Spinal cord (tissue), 10 donors: ENCODE measurements around the gene MYRIP. TPM values are rescaled to one million over a fixed set of nuclear protein-coding genes. Genes with fewer than 3 reads are reported as not detected.

Experiments
- DNase-seq, 6 donors: peaks; one replicate each; pipeline versions ENCODE4 v3.0.0 to v3.0.0-alpha.2; 2013 to 2015; ENCODE audit warnings: low spot score in 6 of 6, low read depth in 4 of 6
- H3K27ac ChIP-seq: one replicate; pipeline ENCODE4 v1.5.1; 2013; ENCODE audit warnings: low read depth, low read length, control low read depth
- H3K27me3 ChIP-seq: one replicate; pipeline ENCODE4 v1.6.1; 2013; ENCODE audit warnings: low read length; ENCODE audit not compliant: control insufficient read depth, insufficient read depth
- H3K36me3 ChIP-seq: one replicate; pipeline ENCODE4 v1.6.1; 2013; ENCODE audit warnings: low read length; ENCODE audit not compliant: control insufficient read depth, insufficient read depth
- H3K4me1 ChIP-seq: one replicate; pipeline ENCODE4 v1.6.1; 2013; ENCODE audit warnings: low read length; ENCODE audit not compliant: control insufficient read depth, insufficient read depth
- H3K4me3 ChIP-seq: one replicate; pipeline ENCODE4 v1.5.1; 2013; ENCODE audit warnings: low read depth, low read length, control low read depth
- H3K9me3 ChIP-seq: one replicate; pipeline ENCODE4 v1.6.1; 2013; ENCODE audit warnings: low read length; ENCODE audit not compliant: control insufficient read depth, insufficient read depth
- WGBS: methylation state at CpG from one replicate; pipeline ENCODE4 v1.1.5; 2013; ENCODE audit warnings: missing lambda C conversion rate; ENCODE audit not compliant: insufficient coverage; 5-methylcytosine and 5-hydroxymethylcytosine counted together
- polyA plus RNA-seq, 2 donors: library from polyadenylated mRNA; unstranded; fragments of 120-200 nt; gene quantifications; one replicate each; pipeline ENCODE4 v1.2.1, GENCODE V29; 2013; ENCODE audit not compliant: insufficient read length in 2 of 2
- total RNA-seq, 2 donors: library from RNA; depleted of rRNA in 1 of 2; stranded (reverse); fragments of 120-200 nt in 1 of 2; fragments of >200 nt in 1 of 2; gene quantifications; one replicate each; pipeline versions ENCODE4 v1.2.3 to v1.2.4, GENCODE V29; 2013 to 2014
- donor health status: healthy.

MYRIP gene
- total and polyA plus RNA-seq, 4 donors, result 12.5 to 18.5 (median 15.0) TPM

DNA sequence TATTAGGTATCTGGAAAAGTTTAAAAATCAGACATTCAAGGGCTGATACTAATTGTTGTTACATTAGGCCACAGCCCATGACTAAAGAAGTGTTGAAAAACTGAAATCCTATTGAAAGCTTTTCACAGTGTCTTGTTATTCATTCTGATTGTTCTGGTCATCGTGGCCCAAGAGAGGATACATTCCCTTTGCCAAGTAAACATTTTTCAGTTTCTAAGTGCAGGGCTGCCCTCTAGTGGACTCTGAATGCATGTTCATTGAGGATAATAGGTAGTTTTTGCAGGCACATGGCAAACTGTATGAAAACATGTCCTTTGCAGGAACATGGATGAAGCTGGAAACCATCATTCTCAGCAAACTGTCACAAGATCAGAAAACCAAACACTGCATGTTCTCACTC is 181.1 kb downstream of the MYRIP start:
- no peak for DNase-seq
- H3K4me3 ChIP-seq, result no peak overlapping the region
- H3K27me3 ChIP-seq, result no peaks in the 10 kb centered on the region
- H3K27ac ChIP-seq, result no peak overlapping the region
- H3K36me3 ChIP-seq, result no peaks in the 10 kb centered on the region
- no peaks in the 10 kb centered on the region for H3K4me1 ChIP-seq
- no CpG with 5 or more reads among the region's 1 CpG for WGBS
- H3K9me3 ChIP-seq, result peaks cover 6% of the 10 kb centered on the region

- no peak overlapping the region for H3K27ac ChIP-seq
- H3K4me1 ChIP-seq, result peaks cover 6% of the 10 kb centered on the region
- 82% methylated on average over 3 of the region's 3 CpGs for WGBS
- no peak overlapping the region for H3K4me3 ChIP-seq
- DNase-seq, result no peak
- no peaks in the 10 kb centered on the region for H3K36me3 ChIP-seq
- H3K27me3 ChIP-seq, result no peaks in the 10 kb centered on the region
- H3K9me3 ChIP-seq, result no peaks in the 10 kb centered on the region
Observed at GRCh38 chr3:40008796-40009195, 199.4 kb downstream of the MYRIP start.

GRCh38 chr3:40009991-40010390 is 200.6 kb downstream of the MYRIP start:
- WGBS, result 73% methylated on average over 2 of the region's 2 CpGs
- H3K36me3 ChIP-seq, result no peaks in the 10 kb centered on the region
- no peaks in the 10 kb centered on the region for H3K27me3 ChIP-seq
- DNase-seq, result peak in 2 of 6 donors; percentile 37 to 55
- no peak overlapping the region for H3K4me3 ChIP-seq
- no peaks in the 10 kb centered on the region for H3K9me3 ChIP-seq
- no peak overlapping the region for H3K27ac ChIP-seq
- peaks cover 6% of the 10 kb centered on the region for H3K4me1 ChIP-seq

DNA sequence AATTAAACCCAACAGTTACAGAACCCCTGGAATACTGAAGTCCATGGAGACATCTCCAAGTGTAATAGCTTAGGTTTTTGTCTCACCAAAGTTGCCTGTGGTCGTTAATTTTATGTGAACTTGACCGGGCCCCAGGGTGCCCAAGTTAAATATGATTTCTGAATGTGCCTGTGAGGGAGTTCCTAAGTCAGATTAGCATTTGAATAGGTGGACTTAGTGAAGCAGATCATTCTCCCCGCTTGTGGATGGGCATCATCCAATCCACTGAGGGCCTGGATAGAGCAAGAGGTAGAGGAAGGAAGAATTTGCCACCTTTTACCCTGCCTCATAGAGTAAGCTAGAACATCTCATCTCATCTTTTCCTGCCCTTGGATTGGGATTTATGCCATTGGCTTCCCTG is 203.0 kb downstream of the MYRIP start:
- no peak overlapping the region for H3K4me3 ChIP-seq
- no peak overlapping the region for H3K27ac ChIP-seq
- H3K9me3 ChIP-seq, result no peaks in the 10 kb centered on the region
- H3K4me1 ChIP-seq, result peaks cover 6% of the 10 kb centered on the region
- WGBS, result 79% methylated on average over 2 of the region's 3 CpGs
- DNase-seq, result no peak
- H3K36me3 ChIP-seq, result no peaks in the 10 kb centered on the region
- H3K27me3 ChIP-seq, result no peaks in the 10 kb centered on the region

DNA sequence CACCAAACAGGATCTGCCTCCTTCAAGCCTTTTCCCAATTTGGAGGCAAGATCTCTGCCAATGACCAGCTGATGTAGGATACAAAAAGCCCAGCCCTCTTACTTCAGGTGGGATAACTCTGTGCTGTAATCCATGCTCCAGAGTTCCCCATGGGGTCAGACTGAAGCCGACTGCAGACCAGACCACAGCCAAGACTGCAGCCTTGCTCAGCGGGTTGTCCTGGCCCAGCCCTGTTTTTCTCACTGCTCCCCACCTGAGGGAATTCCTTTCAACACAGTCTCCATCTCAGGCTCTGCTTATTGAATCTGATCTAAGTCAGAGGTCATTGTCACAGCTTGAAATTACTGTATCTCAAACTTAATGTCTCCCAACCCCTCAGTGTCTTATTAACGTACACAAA is 207.0 kb downstream of the MYRIP start:
- Histone ChIP-seq H3K27me3 (no peaks in the 10 kb centered on the region), H3K36me3 (no peaks in the 10 kb centered on the region), H3K4me3 (no peak overlapping the region), H3K4me1 (no peaks in the 10 kb centered on the region), H3K9me3 (no peaks in the 10 kb centered on the region), H3K27ac (no peak overlapping the region)
- DNase-seq, result no peak
- WGBS, result 60% methylated on average over 2 of the region's 3 CpGs

- 83% methylated on average over 2 of the region's 2 CpGs for WGBS
- no peaks in the 10 kb centered on the region for H3K36me3 ChIP-seq
- H3K9me3 ChIP-seq, result no peaks in the 10 kb centered on the region
- DNase-seq, result no peak
- no peaks in the 10 kb centered on the region for H3K4me1 ChIP-seq
- no peak overlapping the region for H3K4me3 ChIP-seq
- H3K27ac ChIP-seq, result no peak overlapping the region
- H3K27me3 ChIP-seq, result no peaks in the 10 kb centered on the region
Observed at GRCh38 chr3:40018369-40018768, 209.0 kb downstream of the MYRIP start.

DNA sequence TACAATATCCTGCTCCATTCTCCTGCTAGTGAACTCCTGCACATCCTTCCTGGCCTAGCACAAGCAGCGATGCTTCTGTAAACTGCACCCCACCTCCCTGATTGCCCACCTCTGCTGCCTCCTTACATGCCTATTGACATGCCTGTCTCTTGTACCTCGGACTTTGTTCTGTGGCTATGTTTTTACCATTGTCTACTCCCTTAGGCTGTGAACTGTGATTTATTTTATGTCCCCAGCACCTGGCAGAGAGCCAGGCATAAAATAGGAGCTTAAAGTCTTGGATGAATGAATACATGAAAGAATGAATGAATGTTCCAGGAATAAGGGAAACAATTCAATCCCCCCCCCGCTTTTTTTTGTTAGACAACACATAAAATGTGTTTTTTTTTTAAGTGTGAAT is 210.0 kb downstream of the MYRIP start:
- Histone ChIP-seq H3K4me3 (no peak overlapping the region), H3K27ac (no peak overlapping the region), H3K27me3 (no peaks in the 10 kb centered on the region), H3K9me3 (no peaks in the 10 kb centered on the region), H3K4me1 (no peaks in the 10 kb centered on the region), H3K36me3 (no peaks in the 10 kb centered on the region)
- 62% methylated on average over 1 of the region's 3 CpGs for whole genome bisulfite sequencing
- DNase-seq, result peak in 3 of 6 donors; percentile 7 to 63 (median 12)

DNA sequence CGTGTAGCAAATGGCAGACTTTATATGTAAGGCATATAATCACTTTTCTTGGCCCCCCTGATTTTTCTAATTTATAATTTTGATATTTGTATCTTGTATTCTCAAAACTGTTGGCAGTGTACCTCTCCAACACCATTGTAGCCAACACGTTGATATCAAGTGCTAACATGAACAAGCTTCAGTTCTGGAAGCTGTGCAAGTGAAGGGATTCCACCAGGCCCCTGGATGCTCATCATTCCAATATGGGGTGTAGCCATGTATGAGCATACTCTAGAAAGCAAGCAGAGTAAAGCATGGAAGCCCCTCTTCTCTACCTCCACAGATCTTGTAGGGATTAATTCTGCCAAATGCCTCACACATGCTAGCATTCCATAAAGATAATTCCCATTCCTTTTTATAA is 211.3 kb downstream of the MYRIP start:
- Histone ChIP-seq H3K9me3 (peaks cover 3% of the 10 kb centered on the region), H3K27me3 (no peaks in the 10 kb centered on the region), H3K4me3 (no peak overlapping the region), H3K4me1 (no peaks in the 10 kb centered on the region), H3K36me3 (no peaks in the 10 kb centered on the region), H3K27ac (no peak overlapping the region)
- no CpG with 5 or more reads among the region's 2 CpGs for WGBS
- DNase-seq, result peak in 1 of 6 donors; percentile 46

GRCh38 chr3:40021338-40021737 is 211.9 kb downstream of the MYRIP start:
- Histone ChIP-seq H3K4me1 (no peaks in the 10 kb centered on the region), H3K27ac (no peak overlapping the region), H3K36me3 (no peaks in the 10 kb centered on the region), H3K9me3 (peaks cover 3% of the 10 kb centered on the region), H3K4me3 (no peak overlapping the region), H3K27me3 (no peaks in the 10 kb centered on the region)
- no peak for DNase-seq
- WGBS, result no CpG with 5 or more reads among the region's 1 CpG

DNA sequence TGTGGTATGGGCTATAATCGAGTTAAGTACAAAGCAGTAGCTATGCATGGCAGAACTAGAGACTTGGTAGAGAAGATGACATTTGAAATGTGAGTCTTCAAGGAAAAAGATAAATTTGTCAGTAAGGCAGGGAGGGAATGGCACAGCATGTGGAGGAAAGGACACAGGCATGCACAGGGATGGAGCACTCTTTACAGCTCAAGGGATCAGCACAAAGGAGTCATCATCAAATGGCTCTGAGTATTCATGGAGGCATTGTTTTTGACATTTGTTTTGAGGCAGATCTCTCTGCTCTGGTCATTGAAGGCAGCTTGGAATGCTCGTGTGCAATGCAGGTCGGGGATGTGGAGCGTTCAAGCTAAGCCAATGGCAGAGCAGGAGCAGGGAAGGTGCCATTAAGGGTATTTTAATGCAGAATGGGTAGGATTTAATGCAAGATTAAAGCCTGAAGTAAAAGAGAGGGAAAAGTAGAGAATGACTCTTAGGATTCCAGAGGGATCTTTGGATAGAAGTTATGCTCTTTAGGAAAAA is 213.0 kb downstream of the MYRIP start:
- no peak for DNase-seq
- H3K9me3 ChIP-seq, result peaks cover 3% of the 10 kb centered on the region
- WGBS, result 45% methylated on average over 4 of the region's 4 CpGs

More for the DNA sequence above, 213.0 kb downstream of the MYRIP start:
- H3K27ac ChIP-seq, result no peak overlapping the region
- H3K4me1 ChIP-seq, result no peaks in the 10 kb centered on the region
- no peaks in the 10 kb centered on the region for H3K27me3 ChIP-seq
- H3K36me3 ChIP-seq, result no peaks in the 10 kb centered on the region
- H3K4me3 ChIP-seq, result no peak overlapping the region
